GM18868 (cell line): ENCODE data around the gene CPPED1.
"Not testable (repeated sequence)": the region's sequence is repeated elsewhere in the genome, so short reads cannot be mapped to it uniquely, and the experiment has no call there.

Source experiments
- ATAC-seq: cut with Tn5 transposase; IDR thresholded peaks from one replicate; pipeline ENCODE4 v1.9.1; 2021; ENCODE audit warnings: mild to moderate bottlenecking, moderate library complexity; ENCODE audit not compliant: unreplicated experiment

Gene CPPED1

DNA sequence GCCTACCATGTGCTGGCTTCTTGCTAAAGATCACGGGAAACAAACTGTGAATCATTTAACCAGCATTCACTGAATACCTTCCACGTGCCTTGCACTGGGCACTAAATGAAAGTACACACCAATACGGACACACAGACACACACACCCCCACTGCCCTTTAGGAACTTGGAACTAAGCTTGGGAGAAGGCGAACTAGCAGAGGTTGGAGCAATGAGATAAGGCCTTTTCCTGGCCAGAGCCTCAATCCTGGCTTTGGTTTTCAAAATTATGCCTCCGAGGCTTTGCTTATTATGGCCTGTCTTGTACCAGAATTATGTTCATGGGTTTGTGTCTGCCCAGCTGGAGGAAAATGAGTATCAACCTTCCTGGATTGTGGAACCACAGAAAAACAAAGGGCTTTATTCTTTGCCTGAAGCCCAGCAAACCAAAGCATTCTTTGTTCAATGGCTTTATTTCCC is 32.3 kb downstream of the CPPED1 start:
- no peak for ATAC-seq

DNA sequence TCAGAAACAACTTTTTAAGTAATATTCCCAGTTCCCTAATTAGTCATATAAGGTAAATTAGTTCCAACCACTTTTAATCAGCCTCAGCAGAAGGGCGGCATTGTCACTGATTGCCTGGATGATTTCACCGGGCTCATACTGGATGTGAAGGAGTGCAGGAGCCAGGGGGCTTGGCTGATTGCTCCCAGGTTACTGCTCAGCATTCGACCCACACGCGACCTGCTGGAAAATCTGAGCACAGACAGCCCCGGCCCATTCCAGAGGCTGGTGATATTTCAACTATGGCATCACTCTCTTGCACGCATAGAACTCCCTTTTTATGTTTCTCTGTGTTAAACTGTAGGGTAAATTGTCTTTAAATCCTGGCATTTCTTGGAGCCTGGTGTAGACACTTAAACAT is 34.2 kb downstream of the CPPED1 start:
- no peak for ATAC-seq

- no peak for ATAC-seq
Observed at GRCh38 chr16:12767897-12768296, 35.8 kb downstream of the CPPED1 start.

- ATAC-seq, result no peak
Observed at GRCh38 chr16:12766853-12767252, 36.8 kb downstream of the CPPED1 start.

DNA sequence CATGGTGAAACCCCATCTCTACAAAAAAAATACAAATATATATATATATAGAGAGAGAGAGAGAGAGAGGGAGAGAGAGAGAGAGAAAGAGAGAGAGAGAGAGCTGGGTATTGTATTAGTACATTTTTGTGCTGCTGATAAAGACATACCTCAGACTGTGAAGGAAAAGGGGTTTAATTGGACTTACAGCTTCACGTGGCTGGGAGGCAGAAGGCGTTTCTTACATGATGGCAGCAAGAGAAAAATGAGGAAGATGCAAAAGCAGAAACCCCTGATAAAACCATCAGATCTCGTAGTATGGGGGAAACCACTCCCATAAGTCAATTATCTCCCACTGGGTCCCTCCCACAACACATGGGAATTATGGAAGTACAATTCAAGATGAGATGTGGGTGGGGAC is 37.5 kb downstream of the CPPED1 start:
- ATAC-seq, result not testable (repeated sequence)

DNA sequence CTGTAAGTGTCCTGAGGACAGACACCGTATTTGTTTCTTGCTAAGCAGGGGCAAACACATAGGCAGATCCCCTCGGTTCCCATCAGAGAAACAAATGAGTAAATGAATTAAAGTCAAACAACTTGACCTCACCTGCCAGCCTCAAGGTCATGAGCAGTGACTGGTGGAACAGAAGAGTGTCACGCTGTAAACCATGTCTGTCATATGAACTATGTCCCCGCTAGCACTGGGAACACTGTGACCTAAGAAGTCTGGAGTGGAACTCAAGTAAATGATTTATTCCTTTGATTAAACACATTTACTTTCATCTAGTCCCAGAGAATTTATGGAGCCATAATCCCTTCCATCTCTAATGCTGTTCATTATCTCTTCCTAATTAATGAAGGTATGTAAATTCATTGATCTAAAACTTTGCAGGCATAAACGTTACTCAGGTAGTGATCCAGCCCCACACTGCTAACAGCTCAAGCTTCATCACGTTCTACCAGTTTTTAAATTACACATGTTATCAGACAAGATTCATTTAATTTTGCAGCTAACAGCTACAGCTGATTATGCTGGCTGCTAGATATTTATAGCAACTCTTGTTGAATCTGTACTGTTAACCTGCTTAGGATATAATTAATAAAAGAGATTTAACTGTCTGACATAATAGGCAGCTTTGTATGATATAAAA is 38.7 kb downstream of the CPPED1 start:
- ATAC-seq, result no peak

GRCh38 chr16:12763517-12763916 is 40.2 kb downstream of the CPPED1 start:
- no peak for ATAC-seq

DNA sequence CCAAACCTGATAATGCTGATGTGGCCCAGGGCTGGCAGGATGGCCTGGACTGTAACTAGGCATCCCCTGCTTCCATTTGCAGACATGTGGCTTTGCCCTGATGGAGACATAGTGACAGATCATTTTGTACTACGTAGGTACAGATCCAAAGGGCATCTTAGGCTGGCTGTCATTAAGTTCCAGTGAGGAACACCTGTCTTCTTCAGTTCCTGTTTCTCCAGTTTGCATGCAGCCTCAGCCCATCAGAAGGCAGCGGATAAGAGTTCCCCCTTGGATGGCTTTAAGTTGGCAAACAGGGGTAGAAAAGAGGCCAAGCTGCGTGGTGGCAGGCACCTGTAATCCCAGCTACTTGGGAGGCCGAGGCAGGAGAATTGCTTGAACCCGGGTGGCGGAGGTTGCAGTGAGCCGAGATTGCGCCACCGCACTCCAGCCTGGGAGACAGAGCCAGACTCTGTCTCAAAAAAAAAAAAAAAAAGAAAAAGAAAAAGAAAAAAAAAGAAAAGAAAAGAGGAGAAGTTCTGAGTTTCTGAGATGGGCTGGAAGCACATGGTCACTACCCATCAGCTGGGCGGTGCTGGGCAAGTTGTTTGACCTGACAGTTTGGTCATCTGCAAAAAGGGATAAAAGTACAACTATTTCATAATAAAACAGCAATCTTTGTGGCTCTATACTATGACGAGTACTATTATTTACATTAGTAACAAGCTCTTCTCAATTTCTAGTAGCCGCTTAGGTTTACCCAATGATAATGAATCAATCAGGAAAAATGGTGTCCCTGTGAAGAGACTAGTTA is 42.7 kb downstream of the CPPED1 start:
- ATAC-seq, result no peak

DNA sequence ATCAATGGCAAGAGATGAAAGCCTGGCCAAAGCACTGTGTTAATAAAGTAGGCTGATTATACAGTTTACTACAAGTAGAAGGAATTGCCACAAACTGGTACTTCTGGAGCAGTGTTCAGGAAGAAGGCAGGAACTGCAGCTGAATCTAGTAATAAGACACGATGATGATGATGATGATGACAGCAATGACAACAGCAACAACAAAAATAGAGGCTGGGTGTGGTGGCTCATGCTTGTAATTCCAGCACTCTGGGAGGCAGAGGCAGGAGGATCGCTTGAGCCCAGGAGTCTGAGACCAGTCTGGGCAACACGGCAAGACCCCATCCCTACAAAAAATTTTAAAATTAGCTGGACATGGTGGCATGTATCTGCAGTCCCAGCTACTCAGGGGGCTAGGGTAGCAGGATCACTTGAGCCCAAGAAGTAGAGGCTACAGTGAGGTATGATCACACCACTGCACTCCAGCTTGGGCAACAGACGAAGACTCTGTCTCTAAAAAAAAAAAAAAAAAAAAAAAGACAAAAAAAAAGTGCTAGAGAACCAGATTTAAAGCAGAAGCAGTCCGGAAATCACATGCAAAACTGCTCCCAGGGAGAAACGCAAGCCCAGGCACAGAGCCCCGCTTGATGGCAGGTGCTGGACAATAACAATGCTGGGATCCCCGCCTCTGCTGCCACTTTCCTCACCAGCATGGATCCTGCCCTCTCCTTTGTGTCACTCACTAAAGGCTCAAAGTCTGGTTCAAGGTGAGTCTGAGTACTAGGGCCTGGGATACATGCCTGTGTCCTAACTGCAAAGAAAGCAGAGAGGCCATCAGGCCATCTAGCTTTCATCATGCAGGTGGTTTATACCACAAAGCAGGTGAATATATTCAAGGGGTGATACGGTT is 44.8 kb downstream of the CPPED1 start:
- ATAC-seq, result no peak

GRCh38 chr16:12758031-12758669 is 45.5 kb downstream of the CPPED1 start:
- ATAC-seq, result no peak

- no peak for ATAC-seq
Observed at GRCh38 chr16:12757546-12757945, 46.1 kb downstream of the CPPED1 start.

- no peak for ATAC-seq
Observed at GRCh38 chr16:12754824-12755543, 48.7 kb downstream of the CPPED1 start.

GRCh38 chr16:12753203-12754023 is 50.3 kb downstream of the CPPED1 start:
- no peak for ATAC-seq

GRCh38 chr16:12752159-12752558 is 51.5 kb downstream of the CPPED1 start:
- ATAC-seq, result no peak

DNA sequence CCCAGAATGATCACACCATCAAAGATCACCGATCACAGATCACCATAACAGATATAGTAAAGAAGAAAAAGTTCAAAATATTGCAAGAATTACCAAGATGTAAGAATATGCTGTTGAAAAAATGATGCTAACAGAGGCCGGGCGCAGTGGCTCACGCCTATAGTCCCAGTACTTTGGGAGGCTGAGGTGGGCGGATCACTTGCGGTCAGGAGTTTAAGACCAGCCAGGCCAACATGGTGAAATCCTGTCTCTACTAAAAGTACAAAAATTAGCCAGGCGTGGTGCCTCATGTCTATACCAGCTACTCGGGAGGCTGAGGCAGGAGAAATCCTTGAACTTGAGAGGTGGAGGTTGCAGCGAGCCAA is 53.2 kb downstream of the CPPED1 start:
- no peak for ATAC-seq

- ATAC-seq, result no peak
Observed at GRCh38 chr16:12749076-12749475, 54.6 kb downstream of the CPPED1 start.

- ATAC-seq, result no peak
Observed at GRCh38 chr16:12747827-12748226, 55.9 kb downstream of the CPPED1 start.

DNA sequence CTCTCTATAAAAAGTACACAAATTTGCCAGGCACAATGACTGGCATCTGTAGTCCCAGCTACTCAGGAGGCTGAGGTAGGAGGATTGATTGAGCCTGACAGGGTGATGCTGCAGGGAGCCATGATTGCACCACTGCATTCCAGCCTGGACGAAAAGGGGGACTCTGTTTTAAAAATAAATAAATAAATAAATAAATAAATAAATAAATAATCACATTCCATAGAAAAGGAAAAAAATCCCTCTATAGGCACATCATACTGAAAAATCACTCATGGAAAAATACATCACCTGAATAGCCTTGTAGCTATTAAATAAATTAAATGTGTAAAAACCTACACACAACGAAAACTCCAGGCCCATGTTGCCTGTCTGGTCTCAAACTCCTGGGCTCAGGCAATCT is 56.4 kb downstream of the CPPED1 start:
- ATAC-seq, result no peak

GRCh38 chr16:12744860-12745259 is 58.8 kb downstream of the CPPED1 start:
- no peak for ATAC-seq
